H9 (cell line): ENCODE results near the gene GPR173. TPM values are rescaled to one million over a fixed set of nuclear protein-coding genes. Genes with fewer than 3 reads are reported as not detected.

Experiments used
- DNase-seq: peaks from one replicate; pipeline ENCODE4 v3.0.0-alpha.2; 2017
- H2AFZ ChIP-seq: one replicate; pipeline ENCODE4 v1.6.1; 2013; ENCODE audit warnings: mild to moderate bottlenecking, low read length, control low read depth, moderate library complexity
- H2AK5ac ChIP-seq: 2 replicates; pipeline ENCODE4 v1.6.1; 2013; ENCODE audit warnings: low read length, control low read depth, mixed read lengths; ENCODE audit not compliant: insufficient read length
- H2BK120ac ChIP-seq: one replicate; pipeline ENCODE4 v1.6.1; 2013; ENCODE audit warnings: low read depth, mild to moderate bottlenecking, low read length, control low read depth, inconsistent platforms; ENCODE audit not compliant: poor library complexity, severe bottlenecking
- H2BK12ac ChIP-seq: 2 replicates; pipeline ENCODE4 v1.6.1; 2013; ENCODE audit warnings: low read length, control low read depth, mixed read lengths, low read depth; ENCODE audit not compliant: insufficient read length
- H2BK15ac ChIP-seq: 2 replicates; pipeline ENCODE4 v1.6.1; 2013; ENCODE audit warnings: low read depth, low read length, control low read depth
- H2BK20ac ChIP-seq: one replicate; pipeline ENCODE4 v1.6.1; 2013; ENCODE audit warnings: low read depth, mild to moderate bottlenecking, low read length, control low read depth, inconsistent platforms; ENCODE audit not compliant: poor library complexity, severe bottlenecking
- H2BK5ac ChIP-seq: 2 replicates; pipeline ENCODE4 v1.6.1; 2013; ENCODE audit warnings: low read length, control low read depth, mixed read lengths; ENCODE audit not compliant: insufficient read length
- H3K14ac ChIP-seq: 2 replicates; pipeline ENCODE4 v1.6.1; 2013; ENCODE audit warnings: low read length, control low read depth; ENCODE audit not compliant: insufficient read depth
- H3K18ac ChIP-seq: 2 replicates; pipeline ENCODE4 v1.6.1; 2013; ENCODE audit warnings: low read depth, mild to moderate bottlenecking, mixed read lengths, low read length, control low read depth; ENCODE audit not compliant: insufficient read length
- H3K23ac ChIP-seq: 2 replicates; pipeline ENCODE4 v1.6.1; 2013; ENCODE audit warnings: low read length, control low read depth, mixed read lengths, low read depth; ENCODE audit not compliant: insufficient read length
- H3K23me2 ChIP-seq: 2 replicates; pipeline ENCODE4 v1.6.1; 2013; ENCODE audit warnings: low read depth, mild to moderate bottlenecking, mixed read lengths, low read length, control low read depth; ENCODE audit not compliant: insufficient read length, poor library complexity, severe bottlenecking
- H3K27ac ChIP-seq: 2 replicates; pipeline ENCODE4 v1.5.1; 2013; ENCODE audit warnings: low read length, control low read depth, mixed read lengths, low read depth; ENCODE audit not compliant: insufficient read length
- H3K27me3 ChIP-seq: 2 replicates; pipeline ENCODE4 v1.6.1; 2013; ENCODE audit warnings: low read length, control low read depth, inconsistent platforms; ENCODE audit not compliant: insufficient read depth
- H3K4ac ChIP-seq: 2 replicates; pipeline ENCODE4 v1.6.1; 2013; ENCODE audit warnings: low read depth, mild to moderate bottlenecking, control low read depth, inconsistent platforms, low read length, moderate library complexity
- H3K4me1 ChIP-seq: 2 replicates; pipeline ENCODE4 v1.6.1; 2013; ENCODE audit warnings: low read length, control low read depth, inconsistent platforms; ENCODE audit not compliant: insufficient read depth
- H3K4me2 ChIP-seq: 2 replicates; pipeline ENCODE4 v1.6.1; 2013; ENCODE audit warnings: low read length, control low read depth, mixed read lengths; ENCODE audit not compliant: insufficient read length, insufficient read depth
- H3K56ac ChIP-seq: 2 replicates; pipeline ENCODE4 v1.6.1; 2013; ENCODE audit warnings: low read depth, mild to moderate bottlenecking, mixed read lengths, low read length, control low read depth; ENCODE audit not compliant: insufficient read length
- H3K79me1 ChIP-seq: 2 replicates; pipeline ENCODE4 v1.6.1; 2013; ENCODE audit warnings: low read depth, mild to moderate bottlenecking, moderate library complexity, low read length, control low read depth, inconsistent platforms; ENCODE audit not compliant: insufficient read depth, poor library complexity, severe bottlenecking
- H3K79me2 ChIP-seq: 2 replicates; pipeline ENCODE4 v1.6.1; 2013; ENCODE audit warnings: low read length, control low read depth, inconsistent platforms; ENCODE audit not compliant: insufficient read depth
- H3K9ac ChIP-seq: 2 replicates; pipeline ENCODE4 v1.6.1; 2013; ENCODE audit warnings: low read length, control low read depth, mixed read lengths; ENCODE audit not compliant: insufficient read length; ENCODE audit errors: extremely low read depth
- H3K9me3 ChIP-seq: one replicate; pipeline ENCODE4 v1.6.1; 2013; ENCODE audit warnings: low read depth, low read length, inconsistent platforms; ENCODE audit not compliant: control insufficient read depth
- H3T11ph ChIP-seq: one replicate; pipeline ENCODE4 v1.6.1; 2013; ENCODE audit warnings: mild to moderate bottlenecking, low read length, control low read depth, inconsistent platforms
- H4K20me1 ChIP-seq: one replicate; pipeline ENCODE4 v1.6.1; 2013; ENCODE audit not compliant: control insufficient read depth, insufficient read length, insufficient read depth
- H4K5ac ChIP-seq: 2 replicates; pipeline ENCODE4 v1.6.1; 2013; ENCODE audit warnings: low read depth, mild to moderate bottlenecking, mixed read lengths, low read length, control low read depth; ENCODE audit not compliant: insufficient read length
- H4K8ac ChIP-seq: replicated peaks from 2 replicates; pipeline ENCODE4 v1.6.1; 2013; ENCODE audit warnings: low read length, control low read depth, mixed read lengths, low read depth; ENCODE audit not compliant: insufficient read length
- H4K91ac ChIP-seq: 2 replicates; pipeline ENCODE4 v1.6.1; 2013; ENCODE audit warnings: low read depth, mild to moderate bottlenecking, moderate library complexity, mixed read lengths, low read length, control low read depth; ENCODE audit not compliant: insufficient read length
- H3K27ac Mint-ChIP-seq, 3 experiments: 2 replicates in 2 of 3; 3 replicates in 1 of 3; pipeline ENCODE4 v1.8.0; 2020 to 2021; ENCODE audit warnings: mixed read lengths in 3 of 3, mild to moderate bottlenecking in 1 of 3, moderate library complexity in 1 of 3
- H3K27me3 Mint-ChIP-seq: 2 replicates; pipeline ENCODE4 v1.8.0; 2021; ENCODE audit warnings: low read depth, mild to moderate bottlenecking, moderate library complexity, mixed read lengths
- H3K36me3 Mint-ChIP-seq, 3 experiments: 2 replicates in 2 of 3; 3 replicates in 1 of 3; pipeline ENCODE4 v1.8.0; 2020 to 2021; ENCODE audit warnings: low read depth in 3 of 3, mixed read lengths in 3 of 3; ENCODE audit not compliant: insufficient read depth in 1 of 3
- H3K4me1 Mint-ChIP-seq, 2 experiments: 2 replicates each; pipeline ENCODE4 v1.8.0; 2020; ENCODE audit warnings: mixed read lengths in 2 of 2
- H3K4me3 Mint-ChIP-seq, 2 experiments: 2 replicates in 1 of 2; 3 replicates in 1 of 2; pipeline ENCODE4 v1.8.0; 2020 to 2021; ENCODE audit warnings: mild to moderate bottlenecking in 2 of 2, mixed read lengths in 2 of 2, moderate library complexity in 1 of 2
- H3K9me3 Mint-ChIP-seq, 2 experiments: 2 replicates in 1 of 2; 3 replicates in 1 of 2; pipeline ENCODE4 v1.8.0; 2020; ENCODE audit warnings: mild to moderate bottlenecking in 2 of 2, mixed read lengths in 2 of 2, moderate library complexity in 1 of 2
- WGBS: extraction: QIAGEN DNeasy Blood & Tissue Kit; methylation state at CpG from one replicate; pipeline ENCODE4 v1.1.7; 2013; ENCODE audit warnings: missing lambda C conversion rate, low lambda C conversion rate, mixed read lengths; ENCODE audit not compliant: insufficient read length; ENCODE audit errors: extremely low coverage; 5-methylcytosine and 5-hydroxymethylcytosine counted together
- total RNA-seq: library from RNA; stranded (reverse); gene quantifications from 2 replicates; pipeline ENCODE4 v1.2.1, GENCODE V29; 2021
- TF ChIP-seq, protein P1 (sequence below): fragments of 200-600 bp; sonication (generic); conservative IDR thresholded peaks from 3 replicates; pipeline ENCODE4 v1.8.0; 2021; ENCODE audit warnings: antibody characterized with exemption, mild to moderate bottlenecking

Gene GPR173
- total RNA-seq, 1 experiment from 2014 or later, result 5.4 TPM

DNA sequence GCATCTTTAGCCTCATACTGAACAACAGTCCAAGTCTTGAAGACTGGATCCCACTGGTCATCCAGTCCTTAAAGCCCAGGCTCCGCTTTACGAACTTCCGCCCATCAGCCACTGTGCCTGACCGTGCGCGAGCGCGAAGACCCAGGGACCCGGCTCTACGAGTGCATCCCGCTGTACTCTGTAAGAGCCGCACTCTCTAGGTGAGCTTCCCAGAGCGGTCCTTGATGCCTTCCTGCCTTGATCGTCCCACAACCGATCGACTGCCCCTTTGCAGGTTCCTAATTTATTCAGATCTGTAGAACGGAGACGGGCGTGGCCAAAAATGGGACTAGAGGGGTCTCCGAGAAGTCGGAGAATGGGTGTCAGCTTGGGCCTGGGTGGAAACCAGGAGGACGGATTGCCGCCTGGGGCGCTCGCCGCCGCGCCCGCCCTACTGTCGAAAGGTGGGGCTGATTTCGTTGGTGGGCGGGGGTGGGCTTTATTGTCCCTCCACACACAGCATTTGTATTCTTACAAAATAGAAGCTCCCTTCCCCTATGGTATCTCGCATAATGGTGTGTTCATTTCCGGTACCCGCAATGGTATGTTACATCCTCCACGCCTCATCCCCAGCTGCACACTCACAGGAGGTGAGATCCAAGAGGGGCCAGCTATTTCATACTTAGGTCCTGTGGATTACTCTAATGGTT is 48.0 kb upstream of the GPR173 start:
- TF ChIP-seq, protein P1, sequence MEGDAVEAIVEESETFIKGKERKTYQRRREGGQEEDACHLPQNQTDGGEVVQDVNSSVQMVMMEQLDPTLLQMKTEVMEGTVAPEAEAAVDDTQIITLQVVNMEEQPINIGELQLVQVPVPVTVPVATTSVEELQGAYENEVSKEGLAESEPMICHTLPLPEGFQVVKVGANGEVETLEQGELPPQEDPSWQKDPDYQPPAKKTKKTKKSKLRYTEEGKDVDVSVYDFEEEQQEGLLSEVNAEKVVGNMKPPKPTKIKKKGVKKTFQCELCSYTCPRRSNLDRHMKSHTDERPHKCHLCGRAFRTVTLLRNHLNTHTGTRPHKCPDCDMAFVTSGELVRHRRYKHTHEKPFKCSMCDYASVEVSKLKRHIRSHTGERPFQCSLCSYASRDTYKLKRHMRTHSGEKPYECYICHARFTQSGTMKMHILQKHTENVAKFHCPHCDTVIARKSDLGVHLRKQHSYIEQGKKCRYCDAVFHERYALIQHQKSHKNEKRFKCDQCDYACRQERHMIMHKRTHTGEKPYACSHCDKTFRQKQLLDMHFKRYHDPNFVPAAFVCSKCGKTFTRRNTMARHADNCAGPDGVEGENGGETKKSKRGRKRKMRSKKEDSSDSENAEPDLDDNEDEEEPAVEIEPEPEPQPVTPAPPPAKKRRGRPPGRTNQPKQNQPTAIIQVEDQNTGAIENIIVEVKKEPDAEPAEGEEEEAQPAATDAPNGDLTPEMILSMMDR, result no peak
- Histone ChIP-seq H3K79me1 (no peaks in the 10 kb centered on the region), H3K9me3 (peaks cover 60% of the 10 kb centered on the region), H2AK5ac (no peak overlapping the region), H4K5ac (no peak overlapping the region), H3K27ac (no peak overlapping the region), H3K9ac (no peak overlapping the region), H3K23me2 (no peaks in the 10 kb centered on the region), H2BK120ac (no peak overlapping the region), H4K8ac (no peak overlapping the region), H2BK20ac (no peak overlapping the region), H2BK12ac (no peak overlapping the region), H3K27me3 (no peaks in the 10 kb centered on the region), H3K4me1 (no peaks in the 10 kb centered on the region), H3K56ac (no peak overlapping the region), H2AFZ (no peak overlapping the region), H3K79me2 (no peaks in the 10 kb centered on the region), H3K23ac (no peak overlapping the region), H3K18ac (no peak overlapping the region), H3K4ac (no peak overlapping the region), H3K14ac (no peak overlapping the region), H4K91ac (no peak overlapping the region), H2BK5ac (no peak overlapping the region), H3T11ph (no peak overlapping the region), H2BK15ac (no peak overlapping the region), H3K4me2 (no peak overlapping the region), H4K20me1 (peaks cover 3% of the 10 kb centered on the region)
- H3K27me3 Mint-ChIP-seq, result peaks cover 19% of the 10 kb centered on the region
- no peak for DNase-seq
- H3K27ac Mint-ChIP-seq, result no peak overlapping the region
- no CpG with 5 or more reads among the region's 36 CpGs for WGBS
- peaks cover 0 to 3% (median 0%) of the 10 kb centered on the region in 3 experiments; a peak in 2 of 7 replicates for H3K36me3 Mint-ChIP-seq
- H3K4me1 Mint-ChIP-seq, result peaks cover 2 to 5% of the 10 kb centered on the region in 2 experiments; a peak in 3 of 4 replicates
- H3K9me3 Mint-ChIP-seq, result peaks cover 73 to 78% of the 10 kb centered on the region in 2 experiments
- H3K4me3 Mint-ChIP-seq, result no peak overlapping the region
